AG20443 (cell line): ENCODE data around the gene KLHDC4.
"Not testable (repeated sequence)": the region's sequence is repeated elsewhere in the genome, so short reads cannot be mapped to it uniquely, and the experiment has no call there.

Experiments used
- DNase-seq: peaks from one replicate; pipeline ENCODE4 v3.0.0; 2012; ENCODE audit warnings: low spot score, mixed read lengths

The KLHDC4 gene

DNA sequence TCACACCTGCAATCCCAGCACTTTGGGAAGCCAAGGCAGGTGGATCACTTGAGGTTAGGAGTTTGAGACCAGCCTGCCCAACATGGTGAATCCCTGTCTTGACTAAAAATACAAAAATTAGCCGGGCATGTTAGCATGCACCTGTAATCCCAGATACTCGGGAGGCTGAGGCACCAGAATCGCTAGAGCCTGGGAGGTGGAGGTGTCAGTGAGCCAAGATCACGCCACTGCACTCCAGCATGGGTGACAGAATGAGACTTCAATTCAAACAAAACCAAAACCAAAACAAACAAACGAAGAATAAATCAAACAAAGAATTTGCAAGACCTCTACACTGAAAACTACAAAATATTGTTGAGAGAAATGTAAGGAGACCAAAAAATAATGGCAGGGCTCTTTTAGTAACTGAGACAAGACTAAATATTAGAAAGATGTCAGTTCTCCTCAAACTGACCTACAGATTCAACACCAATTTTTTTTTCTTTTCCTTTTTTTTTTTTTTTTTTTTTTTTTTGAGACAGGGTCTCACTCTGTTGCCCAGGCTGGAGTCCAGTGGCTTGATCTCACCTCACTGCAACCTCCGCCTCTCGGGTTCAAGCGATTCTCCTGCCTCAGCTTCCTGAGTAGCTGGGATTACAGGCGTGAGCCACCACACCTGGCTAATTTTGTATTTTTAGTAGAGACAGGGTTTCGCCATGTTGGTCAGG is 23.1 kb upstream of the KLHDC4 start:
- DNase-seq = not testable (repeated sequence)

DNA sequence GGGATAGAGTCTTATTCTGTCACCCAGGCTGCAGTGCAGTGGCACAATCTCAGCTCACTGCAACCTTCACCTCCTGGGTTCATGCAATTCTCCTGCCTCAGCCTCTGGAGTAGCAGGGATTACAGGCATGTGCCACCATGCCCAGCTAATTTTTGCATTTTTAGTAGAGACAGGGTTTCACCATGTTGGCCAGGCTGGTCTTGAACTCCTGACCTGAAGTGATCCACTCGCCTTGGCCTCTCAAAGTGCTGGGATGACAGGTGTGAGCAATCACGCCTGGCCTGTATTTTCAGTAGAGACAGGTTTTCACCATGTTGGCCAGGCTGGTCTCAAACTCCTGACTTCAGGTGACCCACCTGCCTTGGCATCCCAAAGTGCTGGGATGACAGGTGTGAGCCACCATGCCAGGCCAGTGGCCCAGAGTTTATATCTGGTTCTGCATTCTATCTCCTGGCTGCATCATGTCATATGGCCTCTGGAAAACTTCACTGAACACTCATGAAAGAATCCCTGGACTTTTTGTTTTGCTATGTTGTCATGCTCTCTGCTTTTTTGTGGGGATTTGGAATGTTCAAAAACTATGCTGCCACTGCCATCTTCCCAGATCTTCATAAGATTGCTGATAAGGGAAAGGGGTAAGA is 21.8 kb upstream of the KLHDC4 start:
- peak; percentile 21 for DNase-seq

DNA sequence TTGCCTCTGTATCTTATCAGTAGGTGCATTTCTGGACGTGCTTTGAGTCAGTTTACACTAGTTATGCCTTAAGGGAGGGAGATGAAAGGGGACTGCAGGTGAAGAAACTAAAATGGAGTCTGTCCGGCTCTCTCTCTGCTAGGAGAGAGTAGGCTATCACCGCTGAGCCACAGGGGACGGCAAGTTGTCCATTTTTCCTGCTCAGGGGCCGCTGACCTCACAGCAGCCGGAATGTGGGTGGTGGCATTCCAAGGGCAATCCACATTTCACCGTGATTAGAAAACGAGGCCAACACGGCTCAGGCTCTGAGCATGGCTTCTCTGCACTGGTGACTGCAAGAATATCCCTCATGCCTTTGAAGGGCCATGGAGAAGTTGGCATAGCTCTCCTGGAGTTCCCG is 19.0 kb upstream of the KLHDC4 start:
- peak; percentile 65 for DNase-seq

GRCh38 chr16:87782033-87782432 is 16.2 kb upstream of the KLHDC4 start:
- no peak for DNase-seq

GRCh38 chr16:87780385-87780989 is 14.7 kb upstream of the KLHDC4 start:
- DNase-seq = no peak

DNA sequence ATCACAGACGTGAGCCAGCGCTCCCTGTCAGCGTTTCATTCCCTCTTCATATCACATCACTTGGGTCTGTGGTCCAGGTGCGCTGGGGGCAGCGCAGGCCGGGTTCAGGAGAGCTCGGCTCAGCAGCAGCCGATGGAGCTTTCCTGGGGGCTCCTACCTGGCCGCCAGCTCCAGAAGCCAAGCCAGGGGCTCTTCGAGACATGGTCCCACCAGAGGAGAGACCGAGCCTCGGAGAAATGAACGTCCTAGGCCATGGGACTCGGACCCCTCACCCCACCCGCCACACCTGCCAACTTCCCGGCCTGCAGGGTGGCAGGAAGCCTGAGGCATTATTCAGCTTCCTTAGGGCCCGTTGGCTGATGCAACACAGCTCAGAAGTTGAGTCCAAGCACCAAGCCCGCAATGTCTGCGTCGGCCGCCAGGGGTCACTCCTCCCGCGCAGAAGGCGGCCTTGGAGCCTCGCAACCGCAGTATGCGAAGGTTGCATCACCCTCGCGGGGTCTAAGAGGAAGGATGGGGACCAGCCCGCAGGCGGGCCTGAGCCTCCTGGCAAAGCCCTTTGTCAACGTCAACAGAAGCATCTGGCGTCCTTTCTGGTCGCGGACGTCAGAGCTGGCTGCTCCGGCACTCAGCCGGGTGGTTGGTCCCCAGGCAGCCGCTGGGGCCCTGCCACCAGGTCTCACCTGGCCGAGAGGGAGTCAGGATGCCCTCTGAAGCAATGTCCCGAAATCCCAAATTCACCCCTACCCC is 13.2 kb upstream of the KLHDC4 start:
- peak; percentile 92 for DNase-seq

GRCh38 chr16:87778476-87778829 is 12.7 kb upstream of the KLHDC4 start:
- DNase-seq = no peak

DNA sequence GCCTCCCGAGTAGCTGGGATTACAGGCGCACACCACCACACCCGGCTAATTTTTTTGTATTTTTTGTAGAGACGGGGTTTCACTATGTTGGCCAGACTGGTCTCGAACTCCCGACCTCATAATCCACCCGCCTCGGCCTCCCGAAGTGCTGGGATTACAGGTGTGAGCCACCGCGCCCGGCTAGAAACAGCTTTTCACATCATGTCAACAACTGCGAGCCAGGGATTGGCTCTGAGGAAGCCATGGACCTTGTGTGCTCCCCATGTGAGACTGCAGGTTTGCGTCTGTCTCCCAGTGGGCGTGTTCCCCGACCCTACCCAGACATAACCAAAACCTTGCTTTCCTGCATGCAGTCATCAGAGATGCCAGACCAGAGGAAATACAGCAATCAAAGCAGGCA is 8.1 kb upstream of the KLHDC4 start:
- DNase-seq = not testable (repeated sequence)

GRCh38 chr16:87767456-87767855 is 1.7 kb upstream of the KLHDC4 start:
- not testable (repeated sequence) for DNase-seq

DNA sequence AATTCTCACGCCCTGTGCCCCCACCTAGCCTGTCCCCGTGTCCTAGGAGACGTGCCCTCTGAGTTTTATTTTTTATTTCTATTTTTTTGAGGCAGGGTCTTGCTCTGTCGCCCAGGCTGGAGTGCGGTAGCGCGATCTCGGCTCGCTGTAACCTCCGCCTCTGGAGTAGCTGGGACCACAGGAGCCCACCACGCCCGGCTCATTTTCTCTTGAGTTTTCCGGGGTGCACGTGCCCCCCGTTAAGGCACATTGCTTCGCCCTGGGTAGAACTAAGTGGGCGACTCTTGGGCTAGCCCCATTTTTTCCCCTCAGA is 655 bp upstream of the KLHDC4 start:
- no peak for DNase-seq

DNA sequence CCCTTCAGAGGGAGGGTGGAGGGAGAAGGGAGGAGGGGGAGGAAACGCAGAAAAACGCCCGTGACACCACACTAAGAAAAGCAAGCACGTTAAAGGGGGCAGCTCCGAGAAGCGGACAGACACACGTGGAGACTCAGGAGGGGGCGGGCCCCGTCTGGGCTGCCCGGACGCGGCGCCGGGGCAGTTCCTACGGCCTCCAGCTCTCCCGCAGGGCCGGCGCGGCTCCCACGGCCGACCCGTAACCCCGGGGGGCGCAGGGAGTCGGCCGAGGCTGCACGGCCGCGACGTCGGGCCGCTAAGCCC is 362 bp downstream of the KLHDC4 start:
- DNase-seq = peak; percentile 36

DNA sequence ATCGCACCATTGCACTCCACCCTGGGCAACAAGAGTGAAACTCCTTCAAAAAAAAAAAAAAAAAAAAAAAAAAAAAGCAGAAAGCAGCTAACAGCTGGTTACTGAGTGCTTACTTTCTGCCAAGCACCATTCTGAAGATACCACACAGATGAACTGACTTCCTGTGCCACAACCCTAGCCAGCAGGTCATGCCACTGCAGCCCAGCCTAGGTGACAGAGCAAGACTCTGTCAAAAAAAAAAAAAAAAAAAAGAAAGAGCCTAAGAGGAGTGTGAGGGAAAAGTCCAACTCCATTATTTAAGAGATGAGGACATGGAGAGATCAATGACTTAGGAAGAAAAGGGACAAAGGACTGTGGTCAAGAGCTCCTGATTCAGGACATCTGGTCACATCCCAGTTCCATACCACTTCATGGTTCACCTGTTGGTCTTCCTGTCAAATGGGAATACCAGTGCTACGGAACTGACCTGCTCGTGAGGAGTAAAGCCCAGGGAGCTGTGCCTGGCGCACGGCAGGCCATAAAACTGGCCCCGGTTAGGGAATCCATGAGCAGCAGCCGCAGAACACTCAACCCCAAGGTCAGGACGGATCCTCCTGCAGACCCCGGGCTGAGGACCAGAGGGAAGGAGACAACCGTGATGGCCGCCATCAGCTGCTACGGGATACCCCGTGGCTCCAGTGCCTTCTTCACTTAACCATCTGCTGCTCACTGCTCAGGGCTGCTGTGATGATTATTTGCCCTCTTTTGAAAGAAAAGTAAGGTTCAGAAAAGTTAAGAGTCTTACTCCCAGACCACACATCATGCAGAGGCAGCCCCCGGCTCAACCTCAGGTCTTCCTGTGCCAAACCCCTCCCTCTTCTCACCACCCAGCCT is 950 bp downstream of the KLHDC4 start:
- no peak for DNase-seq

- no peak for DNase-seq
Observed at GRCh38 chr16:87762620-87763019, 3.2 kb downstream of the KLHDC4 start.

- no peak for DNase-seq
Observed at GRCh38 chr16:87762071-87762571, 3.7 kb downstream of the KLHDC4 start.

DNA sequence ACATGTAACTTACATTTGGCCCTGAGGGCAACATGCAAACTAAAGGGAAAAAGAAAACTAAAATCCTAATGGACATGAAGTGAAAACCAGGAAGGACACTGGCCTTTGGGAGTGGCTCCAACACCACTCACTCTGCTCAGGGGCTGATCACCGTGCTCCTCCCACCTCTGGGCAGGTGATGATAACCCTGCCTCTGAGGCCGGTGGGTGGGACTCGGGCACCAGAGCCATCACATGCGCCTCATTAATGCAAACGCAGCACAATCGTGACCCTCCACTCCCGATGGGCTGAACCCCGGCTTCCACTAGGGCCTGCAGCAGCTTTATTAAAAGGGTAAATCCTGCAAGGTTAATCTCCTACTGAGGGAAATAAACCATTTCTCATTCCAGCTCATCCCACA is 4.7 kb downstream of the KLHDC4 start:
- DNase-seq = no peak

GRCh38 chr16:87757841-87758426 is 7.9 kb downstream of the KLHDC4 start:
- DNase-seq = no peak

- DNase-seq = no peak
Observed at GRCh38 chr16:87754535-87754934, 11.3 kb downstream of the KLHDC4 start.

DNA sequence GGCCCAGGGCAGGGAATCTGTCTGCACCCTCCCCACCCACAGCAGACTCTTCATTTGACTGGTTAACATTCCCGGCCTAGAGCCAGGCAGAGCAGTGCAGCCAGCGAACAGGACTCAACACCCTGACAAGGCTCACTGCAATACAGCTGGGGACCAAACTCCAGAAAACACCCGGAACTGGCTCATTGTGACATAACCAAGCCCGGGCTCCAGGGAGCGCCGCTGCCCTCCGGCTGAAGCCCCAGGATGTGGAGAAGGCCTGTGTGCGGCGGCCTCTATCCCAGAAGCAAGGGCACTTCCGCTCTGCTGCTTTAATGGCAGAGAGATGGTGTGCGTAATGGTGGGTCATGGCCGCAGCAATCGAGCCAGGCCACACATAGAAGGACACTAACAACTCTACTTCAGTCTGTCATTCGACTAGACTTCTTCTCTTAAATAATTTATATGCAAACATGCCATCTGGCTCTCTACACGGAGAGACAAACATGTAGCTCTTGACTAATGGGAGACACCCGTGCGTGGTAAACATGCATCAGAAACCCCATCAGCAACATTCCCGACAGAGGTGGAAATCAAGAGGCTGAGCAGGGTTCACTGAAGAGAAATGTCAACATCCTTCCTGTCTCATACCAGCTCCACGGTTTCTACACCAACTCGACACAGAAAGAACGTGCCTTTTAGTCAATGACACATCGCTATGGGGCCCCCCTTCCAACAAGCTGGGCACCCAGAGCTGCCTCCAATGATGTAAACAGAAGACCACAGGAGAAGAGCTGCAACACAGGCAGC is 18.0 kb downstream of the KLHDC4 start:
- no peak for DNase-seq

DNA sequence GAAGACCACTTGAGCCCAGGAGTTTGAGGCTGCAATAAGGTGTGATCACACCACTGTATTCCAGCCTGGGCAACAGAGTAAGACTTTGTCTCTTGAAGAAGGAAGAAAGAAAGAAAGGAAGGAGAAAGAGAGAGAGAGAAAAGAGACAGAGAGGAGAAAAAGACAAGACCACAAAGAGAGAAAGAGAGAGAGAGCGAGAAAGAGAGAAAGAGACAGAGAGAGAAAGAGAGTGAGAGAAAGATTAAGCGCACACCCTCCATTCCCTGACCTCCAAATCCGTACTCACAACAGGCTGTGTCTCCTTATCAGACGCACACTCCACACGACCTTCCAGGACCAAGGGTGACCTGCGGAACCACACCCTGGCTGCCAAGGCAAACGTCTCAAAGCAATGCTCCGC is 19.6 kb downstream of the KLHDC4 start:
- no peak for DNase-seq

GRCh38 chr16:87744750-87745514 is 20.9 kb downstream of the KLHDC4 start:
- no peak for DNase-seq
